RWPE1 (cell line): ENCODE data around the gene SLCO4C1.

Experiments
- CTCF ChIA-PET: fragments of 350-600 bp; sonication (Branson Sonifier 250); formaldehyde crosslinking; extraction: SDS; loops from one replicate; lab custom pipeline; 2021; lab: Yijun Ruan, JAX
- POLR2A ChIA-PET: fragments of 400-600 bp; formaldehyde crosslinking; extraction: SDS; loops from one replicate; lab custom pipeline; 2020; ENCODE audit warnings: antibody characterized with exemption; ENCODE audit not compliant: low non-redundant PET; lab: Yijun Ruan, JAX
- DNase-seq: peaks from one replicate; pipeline ENCODE4 v3.0.0; 2012; ENCODE audit warnings: low spot score
- H3K27ac ChIP-seq: fragments of 450-650 bp; 2 replicates; pipeline ENCODE4 v1.5.1; 2017
- TF ChIP-seq, protein P1 (sequence below): fragments of 450-650 bp; conservative IDR thresholded peaks from 2 replicates; pipeline ENCODE4 v1.5.1; 2017; ENCODE audit warnings: low read depth, mild to moderate bottlenecking

SLCO4C1 gene

GRCh38 chr5:102243213-102243612 is 52.9 kb downstream of the SLCO4C1 start:
- H3K27ac ChIP-seq, result no peak overlapping the region
- TF ChIP-seq, protein P1, sequence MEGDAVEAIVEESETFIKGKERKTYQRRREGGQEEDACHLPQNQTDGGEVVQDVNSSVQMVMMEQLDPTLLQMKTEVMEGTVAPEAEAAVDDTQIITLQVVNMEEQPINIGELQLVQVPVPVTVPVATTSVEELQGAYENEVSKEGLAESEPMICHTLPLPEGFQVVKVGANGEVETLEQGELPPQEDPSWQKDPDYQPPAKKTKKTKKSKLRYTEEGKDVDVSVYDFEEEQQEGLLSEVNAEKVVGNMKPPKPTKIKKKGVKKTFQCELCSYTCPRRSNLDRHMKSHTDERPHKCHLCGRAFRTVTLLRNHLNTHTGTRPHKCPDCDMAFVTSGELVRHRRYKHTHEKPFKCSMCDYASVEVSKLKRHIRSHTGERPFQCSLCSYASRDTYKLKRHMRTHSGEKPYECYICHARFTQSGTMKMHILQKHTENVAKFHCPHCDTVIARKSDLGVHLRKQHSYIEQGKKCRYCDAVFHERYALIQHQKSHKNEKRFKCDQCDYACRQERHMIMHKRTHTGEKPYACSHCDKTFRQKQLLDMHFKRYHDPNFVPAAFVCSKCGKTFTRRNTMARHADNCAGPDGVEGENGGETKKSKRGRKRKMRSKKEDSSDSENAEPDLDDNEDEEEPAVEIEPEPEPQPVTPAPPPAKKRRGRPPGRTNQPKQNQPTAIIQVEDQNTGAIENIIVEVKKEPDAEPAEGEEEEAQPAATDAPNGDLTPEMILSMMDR, result no peak
- DNase-seq, result no peak
- POLR2A ChIA-PET, result no interaction called here
- CTCF ChIA-PET, result no interaction called here

DNA sequence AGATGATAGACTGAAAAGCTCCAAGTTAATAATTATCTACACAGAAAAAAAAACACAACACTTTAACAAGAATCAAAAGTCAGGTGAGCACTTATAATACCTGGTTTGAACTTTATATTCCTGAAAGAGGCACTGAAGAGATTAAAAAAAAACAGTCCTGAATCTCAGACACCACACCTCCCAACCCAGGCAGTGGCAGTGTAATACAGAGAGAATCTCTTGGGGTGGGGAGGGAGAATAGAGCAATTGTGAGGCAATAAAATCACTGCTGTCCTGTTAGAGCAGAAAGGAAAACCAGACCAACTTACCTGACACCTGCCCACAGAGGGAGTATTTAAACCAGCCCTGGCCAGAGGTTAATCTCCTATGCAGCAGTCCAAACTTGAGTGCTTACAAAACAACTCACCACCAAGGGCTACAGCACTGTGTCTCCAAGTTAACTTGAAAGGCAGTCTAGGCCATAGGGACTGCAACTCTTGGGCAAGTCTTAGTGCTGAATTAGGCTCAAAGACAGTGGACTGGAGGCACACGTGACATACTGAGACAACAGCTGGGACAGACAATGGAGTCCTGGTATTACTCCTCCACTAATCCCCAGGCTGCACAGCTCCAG is 54.2 kb downstream of the SLCO4C1 start:
- ChIA-PET POLR2A (no interaction called here), CTCF (interaction anchor here (0.7 kb wide), 1 partner anchor 299 kb away, joined by 4 read pairs; no protein-coding TSS in a partner anchor)
- no peak for DNase-seq
- H3K27ac ChIP-seq, result no peak overlapping the region
- TF ChIP-seq, protein P1, result no peak

DNA sequence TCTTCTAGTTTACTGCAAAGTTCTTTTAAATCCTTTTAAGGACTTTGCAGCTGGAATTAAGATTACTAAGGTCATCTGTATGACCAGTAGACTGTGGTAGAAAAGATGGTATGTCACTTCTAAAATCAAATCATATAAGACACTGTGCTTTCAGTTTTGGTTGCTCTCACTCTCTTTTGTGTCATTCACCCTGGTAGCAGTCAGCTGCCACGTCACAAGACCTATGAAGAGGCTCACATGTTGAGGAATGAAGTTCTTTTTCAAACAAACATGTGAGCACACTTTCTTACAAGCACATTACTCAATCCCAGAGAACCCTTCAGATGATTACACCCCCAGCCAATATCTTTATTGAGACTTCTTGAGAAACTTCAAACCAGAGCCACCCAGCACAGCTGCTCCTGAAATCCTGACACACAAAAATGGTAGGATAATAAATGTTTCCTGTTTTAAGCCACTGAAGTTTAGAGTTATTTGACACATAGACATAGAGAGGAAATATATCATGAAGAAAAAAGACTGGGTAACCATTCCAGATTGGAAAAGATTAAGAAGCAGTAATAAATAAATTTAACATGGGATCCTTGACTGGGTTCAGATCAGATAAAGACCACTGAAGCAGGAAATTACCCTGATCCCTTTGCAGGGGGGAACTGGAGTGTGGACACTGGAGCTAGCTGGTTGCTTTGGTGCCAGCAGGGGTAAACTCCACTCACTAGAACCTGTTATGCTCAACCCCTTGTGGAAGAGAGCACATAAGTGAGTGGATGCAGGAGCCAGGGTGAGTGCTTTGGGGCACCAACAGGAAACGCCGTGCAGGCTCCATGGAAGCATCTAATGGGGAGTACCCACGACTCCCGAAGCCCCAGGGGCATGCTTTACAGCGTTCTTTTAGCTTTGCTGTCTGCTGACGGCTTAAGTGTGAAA is 64.1 kb downstream of the SLCO4C1 start:
- CTCF ChIA-PET, result no interaction called here
- POLR2A ChIA-PET, result no interaction called here
- no peak for DNase-seq
- TF ChIP-seq, protein P1, result no peak
- H3K27ac ChIP-seq, result no peak overlapping the region

- POLR2A ChIA-PET, result no interaction called here
- TF ChIP-seq, protein P1, result no peak
- CTCF ChIA-PET, result no interaction called here
- no peak for DNase-seq
- no peak overlapping the region for H3K27ac ChIP-seq
Observed at GRCh38 chr5:102229685-102230084, 66.4 kb downstream of the SLCO4C1 start.

DNA sequence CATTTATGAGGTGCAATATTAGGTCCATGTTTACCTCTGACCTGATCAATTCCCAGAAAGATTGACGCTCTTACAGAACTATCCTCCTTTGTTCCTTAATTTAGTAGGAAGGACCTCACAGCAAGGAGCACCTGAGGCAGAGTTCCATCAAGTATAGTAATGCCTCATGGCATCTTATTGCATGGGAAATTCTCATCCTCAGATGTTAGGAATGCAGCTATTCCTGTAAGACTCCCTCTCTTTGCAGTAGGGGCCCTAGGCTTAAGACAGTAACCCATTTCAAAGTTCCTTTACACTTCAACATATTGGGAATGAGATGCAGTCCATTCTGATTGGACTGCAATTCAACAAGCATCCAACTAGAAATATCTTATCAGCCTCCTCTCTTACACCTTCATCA is 69.8 kb downstream of the SLCO4C1 start:
- POLR2A ChIA-PET, result no interaction called here
- CTCF ChIA-PET, result no interaction called here
- DNase-seq, result no peak
- TF ChIP-seq, protein P1, result no peak
- no peak overlapping the region for H3K27ac ChIP-seq

DNA sequence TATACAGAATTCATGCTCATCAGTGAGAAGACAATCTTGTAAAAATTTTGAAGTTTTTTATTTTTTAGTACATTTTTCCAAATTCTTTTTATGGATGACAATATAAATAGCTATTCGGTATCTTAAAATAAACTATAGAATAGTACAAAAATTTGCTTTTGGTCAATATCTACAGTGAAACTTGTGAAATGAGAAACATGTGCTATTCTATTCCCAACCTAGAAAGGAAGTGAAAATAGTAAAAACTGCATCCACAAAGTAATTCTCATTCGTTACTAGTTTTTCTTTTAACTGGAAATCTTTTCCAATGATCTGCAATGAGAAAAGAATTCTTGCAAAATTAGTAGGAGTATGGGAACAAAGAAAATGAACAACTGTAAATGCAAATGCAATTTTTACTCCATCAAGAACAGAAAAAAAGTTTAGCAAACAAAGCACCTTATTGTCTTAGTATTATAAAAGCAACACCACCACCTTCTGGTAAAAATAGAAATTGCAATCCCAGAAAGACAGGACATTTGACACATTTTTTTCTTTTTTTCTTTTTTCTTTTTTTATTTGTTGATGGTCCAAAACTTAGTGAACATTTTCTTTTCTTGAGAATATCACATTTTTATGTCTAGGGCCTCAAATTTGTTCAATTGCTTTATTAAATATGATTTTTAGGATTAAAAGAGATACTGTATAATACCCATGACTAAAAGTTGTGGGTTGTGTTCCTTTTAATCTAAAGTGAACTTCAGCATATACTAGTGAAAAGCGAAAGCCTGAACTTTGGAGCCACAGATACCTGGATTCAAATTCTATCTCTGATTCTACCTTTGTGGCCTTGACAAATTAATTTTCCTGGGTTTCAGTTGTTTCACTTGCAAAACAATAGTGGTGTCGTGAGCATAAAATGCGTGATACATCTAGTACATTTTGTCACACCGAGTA is 72.3 kb downstream of the SLCO4C1 start:
- DNase-seq, result no peak
- ChIA-PET POLR2A (no interaction called here), CTCF (interaction anchor here (0.7 kb wide), 2 partner anchors 421 to 1186 kb away, joined by 3 read pairs; no protein-coding TSS in a partner anchor)
- TF ChIP-seq, protein P1, result peak; percentile 79
- no peak overlapping the region for H3K27ac ChIP-seq
